GM20000 (cell line): ENCODE data around the gene FBP2.
"Not testable (repeated sequence)": the region's sequence is repeated elsewhere in the genome, so short reads cannot be mapped to it uniquely, and the experiment has no call there.

Experiments
- DNase-seq: peaks from one replicate; pipeline ENCODE4 v3.0.0; 2012; ENCODE audit warnings: low spot score
- CTCF ChIP-seq: IDR thresholded peaks from 2 replicates; pipeline ENCODE4 v1.5.1; 2012; ENCODE audit warnings: mild to moderate bottlenecking, control low read depth; ENCODE audit errors: extremely low read depth, missing control alignments

FBP2 gene

GRCh38 chr9:94577036-94577435 is 16.6 kb downstream of the FBP2 start:
- no peak for DNase-seq
- TF ChIP-seq CTCF = no peak

GRCh38 chr9:94576131-94576530 is 17.5 kb downstream of the FBP2 start:
- DNase-seq = no peak
- TF ChIP-seq CTCF = no peak

GRCh38 chr9:94568972-94569712 is 24.5 kb downstream of the FBP2 start:
- DNase-seq = no peak
- TF ChIP-seq CTCF = no peak

- no peak for DNase-seq
- no peak for TF ChIP-seq CTCF
Observed at GRCh38 chr9:94568250-94568889, 25.3 kb downstream of the FBP2 start.

GRCh38 chr9:94567271-94567670 is 26.4 kb downstream of the FBP2 start:
- no peak for DNase-seq
- TF ChIP-seq CTCF = no peak

GRCh38 chr9:94566550-94566949 is 27.1 kb downstream of the FBP2 start:
- TF ChIP-seq CTCF = no peak

GRCh38 chr9:94564279-94564678 is 29.3 kb downstream of the FBP2 start:
- DNase-seq = not testable (repeated sequence)

More at GRCh38 chr9:94566550-94566949, 27.1 kb downstream of the FBP2 start:
- no peak for DNase-seq

- no peak for TF ChIP-seq CTCF
- DNase-seq = no peak
Observed at GRCh38 chr9:94563548-94563947, 30.1 kb downstream of the FBP2 start.
